Calu3 (cell line): ENCODE results near the gene SMAD3. TPM values are rescaled to one million over a fixed set of nuclear protein-coding genes. Genes with fewer than 3 reads are reported as not detected.
A peak's percentile ranks its signal among the peaks of the same experiment; 100 is the strongest.

Experiments used
- BruUV-seq: library from RNA; stranded (reverse); fragments of 400-500 nt; replicated peaks from 2 replicates; lab custom pipeline; 2021; lab: Mats Ljungman, UMichigan
- CTCF ChIA-PET: fragments of 300-600 bp; sonication (Branson Sonifier 250); formaldehyde crosslinking; loops from one replicate; lab custom pipeline; 2022; ENCODE audit warnings: antibody characterized with exemption; lab: Charles Lee
- DNase-seq: peaks from one replicate; pipeline ENCODE4 v3.0.0; 2022
- H3K27ac Mint-ChIP-seq: one replicate; pipeline ENCODE4 v1.8.0; 2022; ENCODE audit warnings: mixed read lengths; ENCODE audit not compliant: unreplicated experiment
- H3K27me3 Mint-ChIP-seq: one replicate; pipeline ENCODE4 v1.8.0; 2022; ENCODE audit warnings: mixed read lengths; ENCODE audit not compliant: unreplicated experiment
- H3K36me3 Mint-ChIP-seq: one replicate; pipeline ENCODE4 v1.8.0; 2022; ENCODE audit warnings: mild to moderate bottlenecking, moderate library complexity, mixed read lengths; ENCODE audit not compliant: insufficient read depth, unreplicated experiment
- H3K4me1 Mint-ChIP-seq: one replicate; pipeline ENCODE4 v1.8.0; 2022; ENCODE audit warnings: mild to moderate bottlenecking, low read depth, mixed read lengths; ENCODE audit not compliant: unreplicated experiment
- H3K4me3 Mint-ChIP-seq: one replicate; pipeline ENCODE4 v1.8.0; 2022; ENCODE audit warnings: mild to moderate bottlenecking, low read depth, moderate library complexity, mixed read lengths; ENCODE audit not compliant: unreplicated experiment
- H3K9me3 Mint-ChIP-seq: one replicate; pipeline ENCODE4 v1.8.0; 2022; ENCODE audit warnings: low read depth, mixed read lengths; ENCODE audit not compliant: unreplicated experiment
- intact Hi-C: fragments of 100-400 bp; cut with micrococcal nuclease; formaldehyde crosslinking; loops from one replicate; pipeline ENCODE4 v1.10.0; 2022; ENCODE audit not compliant: unreplicated experiment
- total RNA-seq: library from RNA; stranded (reverse); gene quantifications from 2 replicates; pipeline ENCODE4 v1.2.3, GENCODE V29; 2022
- TF ChIP-seq, protein P1 (sequence below): fragments of 200-600 bp; IDR thresholded peaks from one replicate; pipeline ENCODE4 v1.8.0; 2022; ENCODE audit warnings: antibody characterized with exemption; ENCODE audit not compliant: unreplicated experiment

The SMAD3 gene
- total RNA-seq, 1 experiment from 2014 or later, result 121 TPM

DNA sequence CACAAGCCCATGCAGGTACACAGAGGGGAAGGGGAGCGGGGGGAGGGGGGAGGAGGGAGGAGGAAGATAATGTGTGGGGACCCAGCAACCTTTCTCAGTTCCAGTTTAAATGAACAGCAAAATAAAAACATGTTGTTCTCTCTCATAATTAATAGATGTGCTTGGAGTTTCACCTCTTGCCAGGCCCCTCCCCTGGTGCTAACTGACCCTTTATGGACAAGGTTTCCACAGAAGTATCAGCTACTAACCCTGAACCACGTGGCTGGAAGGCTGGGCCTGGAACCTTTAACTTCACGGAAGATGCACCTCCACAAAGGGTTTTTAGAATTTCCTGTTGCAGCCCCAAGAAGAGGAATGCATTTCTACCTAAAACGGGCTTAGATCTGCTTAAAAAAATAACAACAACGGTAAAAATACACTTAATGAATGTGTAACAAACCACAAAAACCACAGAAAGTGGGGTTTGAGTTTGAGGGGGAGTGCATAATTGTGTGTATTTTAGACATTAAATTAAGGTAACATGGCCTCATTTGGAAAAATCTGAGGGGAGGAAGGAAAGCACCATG lies 14.8 kb upstream of the SMAD3 start:
- TF ChIP-seq, protein P1, sequence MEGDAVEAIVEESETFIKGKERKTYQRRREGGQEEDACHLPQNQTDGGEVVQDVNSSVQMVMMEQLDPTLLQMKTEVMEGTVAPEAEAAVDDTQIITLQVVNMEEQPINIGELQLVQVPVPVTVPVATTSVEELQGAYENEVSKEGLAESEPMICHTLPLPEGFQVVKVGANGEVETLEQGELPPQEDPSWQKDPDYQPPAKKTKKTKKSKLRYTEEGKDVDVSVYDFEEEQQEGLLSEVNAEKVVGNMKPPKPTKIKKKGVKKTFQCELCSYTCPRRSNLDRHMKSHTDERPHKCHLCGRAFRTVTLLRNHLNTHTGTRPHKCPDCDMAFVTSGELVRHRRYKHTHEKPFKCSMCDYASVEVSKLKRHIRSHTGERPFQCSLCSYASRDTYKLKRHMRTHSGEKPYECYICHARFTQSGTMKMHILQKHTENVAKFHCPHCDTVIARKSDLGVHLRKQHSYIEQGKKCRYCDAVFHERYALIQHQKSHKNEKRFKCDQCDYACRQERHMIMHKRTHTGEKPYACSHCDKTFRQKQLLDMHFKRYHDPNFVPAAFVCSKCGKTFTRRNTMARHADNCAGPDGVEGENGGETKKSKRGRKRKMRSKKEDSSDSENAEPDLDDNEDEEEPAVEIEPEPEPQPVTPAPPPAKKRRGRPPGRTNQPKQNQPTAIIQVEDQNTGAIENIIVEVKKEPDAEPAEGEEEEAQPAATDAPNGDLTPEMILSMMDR, result no peak
- H3K27ac Mint-ChIP-seq, result peak overlapping the region; percentile 48
- intact Hi-C loops, result no loop called here
- BruUV-seq, result no TSS peak
- H3K27me3 Mint-ChIP-seq, result no peaks in the 10 kb centered on the region
- no peaks in the 10 kb centered on the region for H3K9me3 Mint-ChIP-seq
- no peak for DNase-seq
- H3K4me3 Mint-ChIP-seq, result no peak overlapping the region
- CTCF ChIA-PET, result interaction anchor here (1.0 to 1.5 kb wide), 3 partner anchors 12 to 119 kb away, joined by 3 to 5 read pairs (median 4); no protein-coding TSS in a partner anchor
- H3K36me3 Mint-ChIP-seq, result peaks cover 15% of the 10 kb centered on the region
- peaks cover 54% of the 10 kb centered on the region for H3K4me1 Mint-ChIP-seq

DNA sequence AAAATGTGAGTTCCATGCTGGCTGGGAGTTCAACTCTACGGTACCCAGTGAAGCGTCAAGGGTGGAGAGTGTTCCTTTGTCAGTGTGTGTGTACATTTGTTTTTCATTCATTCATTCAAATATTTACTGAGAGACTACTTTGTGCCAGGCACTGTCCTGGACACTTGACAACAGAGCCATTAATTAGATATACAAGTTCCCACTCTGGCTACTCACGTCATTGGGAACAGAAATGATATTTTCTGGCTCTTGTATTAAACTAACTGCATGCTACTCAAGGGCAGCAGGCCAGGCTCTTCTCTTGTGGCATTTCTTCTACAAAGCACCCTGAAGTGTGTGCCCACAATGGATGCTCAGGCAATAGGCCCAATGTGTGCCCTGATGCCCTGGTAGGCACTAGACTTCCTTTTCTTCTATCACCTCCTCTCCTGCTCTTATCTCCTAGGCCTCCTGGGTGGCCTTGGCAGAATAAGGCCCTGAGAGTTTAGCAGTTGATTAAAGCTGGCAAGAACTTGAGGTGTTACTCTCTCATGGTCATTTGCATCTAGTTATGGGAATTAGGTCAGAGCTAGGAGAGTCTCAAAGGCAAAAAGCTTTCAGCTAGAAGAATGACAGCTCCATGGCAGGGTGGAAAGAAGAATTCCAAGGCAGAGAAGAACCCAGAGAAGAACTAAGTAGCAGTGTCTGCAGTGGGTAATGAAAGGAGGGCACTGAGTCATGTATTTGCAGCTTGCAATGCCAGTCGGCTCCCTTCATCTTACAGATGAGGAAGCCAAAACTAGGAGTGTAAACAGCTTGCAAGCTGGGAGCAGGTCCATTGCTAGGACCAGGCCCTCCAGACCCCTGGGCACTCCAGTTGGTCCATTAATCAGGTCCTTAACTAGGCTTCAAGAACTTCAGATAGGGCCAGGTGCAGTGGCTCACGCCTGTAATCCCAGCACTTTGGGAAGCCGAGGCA lies 14.0 kb upstream of the SMAD3 start:
- H3K4me1 Mint-ChIP-seq, result peaks cover 61% of the 10 kb centered on the region
- DNase-seq, result no peak
- intact Hi-C loops, result no loop called here
- peak overlapping the region; percentile 48 for H3K27ac Mint-ChIP-seq
- H3K36me3 Mint-ChIP-seq, result peaks cover 15% of the 10 kb centered on the region
- CTCF ChIA-PET, result interaction anchor here (0.9 kb wide), 1 partner anchor 23 kb away, joined by 3 read pairs; no protein-coding TSS in a partner anchor
- TF ChIP-seq, protein P1, result no peak
- no TSS peak for BruUV-seq
- no peaks in the 10 kb centered on the region for H3K9me3 Mint-ChIP-seq
- no peak overlapping the region for H3K4me3 Mint-ChIP-seq
- no peaks in the 10 kb centered on the region for H3K27me3 Mint-ChIP-seq

DNA sequence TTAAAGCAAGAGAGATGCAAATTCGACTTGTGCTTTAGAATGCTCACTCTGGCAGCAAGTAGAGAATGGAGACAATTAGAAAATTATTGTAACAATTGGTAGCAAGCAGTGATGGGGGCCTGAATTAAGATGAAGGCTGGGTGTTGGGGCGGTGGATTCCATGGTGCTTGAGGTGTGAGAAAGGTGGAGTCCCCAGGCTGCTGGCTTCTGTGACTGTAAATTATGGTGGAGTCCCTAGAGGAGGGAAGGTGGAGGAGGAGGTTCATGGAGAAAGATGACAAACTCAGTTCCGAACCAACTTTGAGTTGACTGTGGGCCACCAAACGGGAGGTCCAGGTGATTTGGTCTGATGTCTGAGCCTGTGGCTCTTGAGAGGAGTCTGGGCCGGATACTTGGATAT lies 10.7 kb upstream of the SMAD3 start:
- H3K4me1 Mint-ChIP-seq, result peaks cover 52% of the 10 kb centered on the region
- H3K27me3 Mint-ChIP-seq, result no peaks in the 10 kb centered on the region
- TF ChIP-seq, protein P1, result no peak
- DNase-seq, result no peak
- no peak overlapping the region for H3K4me3 Mint-ChIP-seq
- CTCF ChIA-PET, result no interaction called here
- intact Hi-C loops, result no loop called here
- no peaks in the 10 kb centered on the region for H3K36me3 Mint-ChIP-seq
- H3K27ac Mint-ChIP-seq, result no peak overlapping the region
- no peaks in the 10 kb centered on the region for H3K9me3 Mint-ChIP-seq
- no TSS peak for BruUV-seq

DNA sequence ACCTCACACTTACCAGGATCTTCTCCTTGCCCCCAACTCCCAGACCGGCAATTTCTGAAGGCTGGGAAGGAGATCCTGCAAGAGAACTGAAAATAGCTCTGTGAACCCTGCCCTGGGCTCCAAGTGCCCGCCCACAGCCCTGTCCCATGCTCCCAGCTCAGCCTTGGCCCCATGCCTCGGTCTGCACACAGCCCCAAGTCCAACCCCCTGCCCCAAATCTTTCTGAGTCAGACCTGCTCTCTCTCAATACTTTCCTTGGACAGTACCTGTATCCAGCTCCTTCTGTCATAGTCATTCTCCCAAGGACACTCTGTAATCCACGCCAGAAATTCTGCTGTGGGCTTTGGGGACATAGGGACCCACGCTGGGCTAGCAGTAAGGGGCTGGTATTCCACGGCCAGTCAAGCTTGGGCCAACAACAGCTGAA lies 6.3 kb upstream of the SMAD3 start:
- H3K27ac Mint-ChIP-seq, result no peak overlapping the region
- H3K4me3 Mint-ChIP-seq, result no peak overlapping the region
- CTCF ChIA-PET, result interaction anchor here (0.6 to 1.5 kb wide), 3 partner anchors 10 to 794 kb away, joined by 3 to 6 read pairs (median 4); no protein-coding TSS in a partner anchor
- TF ChIP-seq, protein P1, result no peak
- DNase-seq, result no peak
- BruUV-seq, result no TSS peak
- H3K27me3 Mint-ChIP-seq, result no peaks in the 10 kb centered on the region
- H3K36me3 Mint-ChIP-seq, result peaks cover 6% of the 10 kb centered on the region
- intact Hi-C loops, result no loop called here
- no peaks in the 10 kb centered on the region for H3K9me3 Mint-ChIP-seq
- H3K4me1 Mint-ChIP-seq, result peaks cover 60% of the 10 kb centered on the region
